Activated CD4-positive, alpha-beta T cell treated with anti-CD3 and anti-CD28 coated beads, Interleukin-2, amount 50 U/mL, for 24 hours (primary cell): ENCODE measurements around the gene SLC25A20.

ENCODE experiments used
- DNase-seq, 2 donors: peaks; one replicate each; pipeline ENCODE4 v3.0.0-alpha.2; 2020; ENCODE audit warnings: low read depth in 1 of 2, low spot score in 1 of 2

The SLC25A20 gene

DNA sequence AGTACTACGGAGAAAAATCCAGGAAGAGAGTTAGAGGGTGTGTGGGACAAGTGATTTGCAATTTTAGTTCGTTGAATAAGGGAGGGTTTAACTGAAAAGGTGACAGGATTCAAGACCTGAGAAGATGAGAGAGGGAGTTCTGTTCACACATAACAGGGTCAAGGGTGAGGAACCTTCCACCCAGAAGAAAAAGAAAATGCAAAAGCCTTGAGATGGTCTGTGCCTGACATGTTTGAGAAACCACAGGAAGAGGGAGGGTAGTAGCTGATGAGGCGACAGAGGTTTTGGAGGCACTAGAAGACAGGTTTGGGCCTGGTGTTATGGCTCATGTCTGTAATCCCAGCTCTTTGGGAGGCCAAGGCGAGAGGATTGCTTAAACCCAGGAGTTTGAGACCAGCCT lies 591 bp upstream of the SLC25A20 start:
- DNase-seq: no peak

DNA sequence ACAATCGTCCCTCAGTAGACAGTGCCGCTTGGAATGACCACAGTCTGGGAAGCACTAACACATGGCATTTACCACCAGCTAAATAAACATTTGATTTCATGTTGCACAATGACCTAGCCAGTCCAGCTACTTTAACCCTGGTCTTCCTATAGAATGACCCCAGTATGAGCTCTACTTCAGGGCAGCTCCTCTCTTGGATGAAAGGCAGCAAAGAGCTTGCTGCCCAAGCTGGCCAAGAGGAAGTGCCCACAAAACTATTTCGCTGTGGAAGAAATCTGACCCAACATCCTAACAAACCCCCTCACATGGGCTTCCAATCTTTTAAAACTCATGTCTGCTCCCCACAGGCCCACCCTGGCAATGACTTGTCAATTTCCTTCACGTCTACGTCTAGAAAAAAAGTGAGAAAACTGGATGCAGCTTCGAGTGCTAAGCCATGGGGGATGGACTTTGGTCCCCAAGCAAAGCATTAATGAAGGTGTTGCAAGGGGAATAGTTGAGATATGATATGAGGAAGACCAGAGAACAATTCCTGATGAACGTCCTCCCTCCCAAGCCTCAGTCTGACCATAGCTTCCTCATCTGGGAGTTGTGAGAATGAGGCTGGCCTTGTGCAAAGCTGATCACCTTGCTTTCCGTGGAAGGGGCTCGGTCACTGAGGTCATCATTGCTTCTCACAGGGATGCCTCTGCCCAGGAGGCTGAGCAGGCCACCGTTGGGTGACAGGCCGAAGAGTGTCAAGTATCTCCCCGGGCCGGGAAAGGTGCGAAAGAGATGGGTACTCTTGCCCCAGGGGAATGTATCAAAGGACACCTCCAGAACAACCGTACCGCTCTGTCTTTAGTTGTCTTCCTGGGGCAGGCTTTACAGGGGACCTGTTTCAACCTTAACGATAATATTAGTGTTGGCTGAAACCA lies 964 bp downstream of the SLC25A20 start:
- no peak for DNase-seq

DNA sequence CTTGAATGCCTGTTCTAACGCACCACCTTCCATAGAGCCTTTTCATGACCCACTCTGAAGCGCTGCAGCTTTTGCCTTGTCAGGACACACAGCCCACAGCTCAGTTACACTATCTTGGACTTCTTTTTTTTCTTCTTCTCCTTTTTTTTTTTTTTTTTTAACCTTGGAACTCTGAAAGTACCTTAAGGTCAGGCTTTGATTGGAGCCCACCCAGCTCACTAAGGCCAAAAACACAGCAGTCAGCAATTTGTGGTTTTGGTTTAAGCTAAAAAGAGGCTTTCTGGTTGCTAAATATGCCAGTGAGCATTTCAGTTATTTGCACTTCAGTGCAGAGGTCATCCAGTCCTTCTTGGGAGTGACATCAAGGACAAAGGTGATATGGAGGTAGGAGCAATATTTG lies 1.7 kb downstream of the SLC25A20 start:
- DNase-seq: no peak

DNA sequence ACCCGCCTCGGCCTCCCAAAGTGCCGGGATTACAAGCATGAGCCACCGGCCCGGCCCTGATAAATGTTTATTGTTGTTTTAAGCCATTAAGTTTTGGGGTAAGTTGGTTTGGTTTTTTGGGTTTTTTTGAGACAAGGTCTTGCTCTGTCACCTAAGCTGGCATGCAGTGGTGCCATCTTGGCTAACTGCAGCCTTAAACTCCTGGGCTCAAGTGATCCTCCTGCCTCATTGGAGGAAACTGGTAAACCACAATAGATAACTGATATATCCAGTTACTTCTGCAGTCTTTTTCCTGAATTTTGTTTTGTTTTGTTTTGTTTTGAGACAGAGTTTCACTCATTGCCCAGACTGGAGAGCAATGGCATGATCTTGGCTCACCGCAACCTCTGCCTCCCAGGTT lies 4.2 kb downstream of the SLC25A20 start:
- DNase-seq: no peak

DNA sequence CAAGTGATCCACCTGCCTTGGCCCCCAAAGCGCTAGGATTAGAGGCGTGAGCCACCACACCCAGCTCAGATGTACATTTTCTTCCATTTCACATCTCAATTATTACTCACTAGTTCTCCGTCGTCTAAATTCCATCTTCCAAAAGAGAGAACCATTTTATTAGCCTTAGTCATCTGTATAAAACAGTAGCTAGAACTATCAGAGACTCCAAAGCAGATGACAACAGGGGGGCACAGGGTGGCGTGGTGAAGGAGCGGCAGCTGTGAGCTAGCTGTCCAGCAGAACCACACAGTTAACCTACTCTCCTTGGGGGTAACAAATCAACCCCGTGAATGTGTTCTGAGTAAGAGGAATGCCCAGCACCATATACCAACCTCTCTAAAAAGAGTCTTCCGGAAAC lies 7.1 kb downstream of the SLC25A20 start:
- no peak for DNase-seq

DNA sequence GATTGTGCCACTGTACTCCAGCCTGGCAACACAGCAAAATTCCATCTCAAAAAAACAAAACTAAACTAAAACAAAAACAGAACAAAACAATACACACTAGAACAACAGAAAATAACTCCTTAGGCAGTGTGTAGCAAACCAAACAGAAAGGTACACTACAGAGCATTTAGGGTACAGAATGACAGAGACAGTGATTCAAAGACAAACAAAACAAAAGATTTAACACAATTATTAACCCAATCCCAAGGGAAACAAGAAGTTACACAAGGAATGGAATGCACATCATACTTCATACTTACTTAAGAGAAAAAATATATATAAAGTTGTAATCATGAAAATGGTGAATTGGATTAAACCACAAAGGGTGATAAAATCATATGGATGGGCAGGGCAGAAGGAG lies 12.9 kb downstream of the SLC25A20 start:
- DNase-seq: no peak

DNA sequence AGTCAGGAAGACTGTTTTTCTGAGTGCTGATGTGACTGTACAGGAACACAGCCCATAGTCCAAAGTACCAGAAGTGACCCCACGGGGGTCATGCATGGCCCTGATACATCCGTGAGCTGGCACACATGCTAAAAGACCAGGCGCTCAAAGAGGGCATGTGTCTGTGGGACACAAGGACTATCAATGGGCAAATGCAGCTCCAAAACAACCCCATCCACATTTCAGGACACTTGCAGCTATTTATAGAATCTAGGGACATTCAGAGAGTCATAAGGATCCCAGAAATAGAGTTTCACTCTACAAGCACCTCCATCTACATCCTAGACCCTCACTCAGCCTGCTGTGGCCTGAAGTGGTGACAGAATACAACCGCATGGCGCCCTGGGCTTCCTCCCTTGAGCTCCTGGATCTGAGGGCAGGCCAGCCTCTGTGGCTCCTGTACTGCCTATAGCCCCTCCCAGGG lies 17.0 kb downstream of the SLC25A20 start:
- no peak for DNase-seq

DNA sequence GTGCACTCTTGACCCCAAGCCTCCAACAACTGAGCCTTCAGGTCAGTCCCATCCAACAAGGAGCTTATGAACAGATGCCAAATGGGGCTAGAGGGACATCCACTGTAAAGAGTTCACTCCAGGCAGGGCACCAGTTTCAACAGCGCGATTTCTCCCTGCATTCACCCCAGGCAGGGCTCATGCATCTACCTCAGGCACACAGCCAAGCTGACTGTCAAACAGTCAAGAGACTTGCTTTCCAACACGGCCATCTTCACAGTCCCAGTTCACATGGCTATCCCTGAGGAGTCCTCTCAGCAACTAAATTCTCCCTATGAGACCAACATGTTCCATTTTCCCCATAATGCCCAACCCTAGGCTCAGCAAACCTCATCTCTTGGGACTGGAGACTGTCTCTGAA lies 17.7 kb downstream of the SLC25A20 start:
- no peak for DNase-seq

DNA sequence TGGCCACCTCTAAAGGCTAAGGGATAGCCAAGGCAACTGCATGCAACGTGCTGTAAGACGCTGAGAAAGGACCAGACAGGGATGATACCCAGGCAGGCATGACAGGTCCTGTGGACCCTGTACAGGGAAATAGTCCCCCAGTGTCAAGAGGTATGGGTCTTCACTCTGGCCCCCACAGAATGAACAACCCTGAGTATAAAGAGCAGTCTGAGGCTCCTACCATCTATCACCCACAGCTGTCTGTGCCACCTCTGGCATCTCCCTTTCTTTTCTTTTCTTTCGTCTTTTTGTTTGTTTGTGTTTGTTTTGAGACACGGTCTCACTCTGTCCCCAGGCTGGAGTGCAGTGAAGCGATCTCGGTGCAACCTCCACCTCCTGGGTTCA lies 18.7 kb downstream of the SLC25A20 start:
- no peak for DNase-seq

DNA sequence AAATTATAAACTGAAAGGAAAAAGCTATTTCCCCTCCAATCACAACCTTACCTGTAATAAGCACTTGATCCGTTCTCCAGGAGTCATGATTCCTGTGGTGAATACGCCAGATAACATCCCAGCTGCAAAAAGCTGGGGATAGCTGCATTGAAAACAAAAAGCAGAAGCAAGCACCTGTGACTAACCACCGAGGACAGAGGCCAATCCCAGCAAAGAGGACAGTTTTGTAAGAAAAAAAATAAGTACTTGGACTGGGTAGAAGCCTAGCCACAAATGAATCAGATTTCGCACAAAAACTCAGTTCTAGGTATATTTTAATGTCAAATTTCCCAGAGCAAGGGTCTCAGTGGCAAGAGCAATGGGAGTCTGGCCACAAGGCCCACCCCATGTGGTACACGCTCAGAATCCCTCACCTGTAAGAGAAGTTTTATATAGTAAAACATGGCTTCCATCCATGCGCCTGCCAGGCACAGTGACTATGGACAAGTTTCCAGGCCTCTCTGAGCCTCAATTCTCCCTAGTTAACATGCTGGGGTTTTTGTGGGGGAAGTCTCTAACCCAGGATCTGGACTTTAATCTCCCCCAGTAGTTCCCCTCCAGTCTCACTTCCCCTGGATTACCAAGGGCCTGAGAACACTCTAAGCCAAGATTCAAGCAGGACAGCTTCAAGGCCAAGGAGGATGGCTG lies 19.2 kb downstream of the SLC25A20 start:
- DNase-seq: no peak

DNA sequence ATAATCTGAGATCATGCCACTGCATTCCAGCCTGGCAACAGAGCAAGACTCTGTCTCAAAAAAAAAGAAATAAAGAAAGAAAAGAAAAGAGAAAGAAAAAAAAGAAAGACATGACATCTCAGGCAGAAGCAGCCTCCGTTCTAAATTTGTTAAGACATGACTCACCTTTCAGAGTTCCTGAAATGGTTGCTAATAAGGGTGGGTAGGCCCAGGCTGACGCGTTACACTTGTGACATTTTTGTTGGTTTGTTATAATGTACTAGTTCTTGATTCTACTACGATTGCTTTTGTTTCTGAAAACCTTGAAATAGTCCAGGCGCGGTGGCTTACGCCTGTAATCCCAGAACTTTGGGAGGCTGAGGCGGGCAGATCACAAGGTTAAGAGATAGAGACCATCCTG lies 21.0 kb downstream of the SLC25A20 start:
- DNase-seq: no peak

DNA sequence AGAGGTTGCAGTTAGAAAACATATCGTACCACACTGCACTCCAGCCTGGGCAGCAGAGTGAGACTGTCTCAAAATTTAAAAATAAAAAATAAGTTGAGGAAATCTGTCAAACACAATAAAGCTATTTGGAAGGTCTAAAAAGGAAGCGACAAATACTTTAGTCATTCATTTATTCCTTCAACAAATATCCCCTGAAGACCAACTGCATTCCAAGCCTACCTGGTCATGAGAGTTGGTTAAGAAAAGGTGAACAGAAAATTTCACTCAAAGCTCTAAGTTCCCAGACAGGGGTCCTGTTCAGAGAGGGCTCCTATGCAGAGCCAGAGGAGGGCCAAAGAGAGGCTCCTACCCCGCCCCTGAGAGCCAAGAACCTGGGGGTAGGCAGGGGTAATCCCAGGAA lies 35.6 kb downstream of the SLC25A20 start:
- no peak for DNase-seq

DNA sequence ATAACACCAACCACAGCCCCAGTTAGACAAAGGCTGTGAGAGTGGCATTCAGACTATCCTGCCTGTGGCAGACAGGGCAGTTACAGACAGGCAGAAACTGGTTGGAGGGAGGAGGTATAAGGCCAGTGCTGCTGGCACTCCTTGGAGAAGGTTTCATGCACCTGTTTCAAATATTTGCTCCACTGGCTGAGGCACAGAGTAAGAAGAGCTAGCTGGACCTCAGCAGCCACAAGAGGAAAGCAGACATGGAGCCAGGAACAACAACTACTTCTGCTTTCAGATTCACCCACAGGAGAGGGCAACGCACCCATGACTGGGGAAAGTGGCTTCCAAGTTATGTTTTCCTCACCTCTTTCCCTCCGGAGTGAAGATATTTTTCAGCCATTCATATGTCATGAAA lies 39.5 kb downstream of the SLC25A20 start:
- DNase-seq: no peak

DNA sequence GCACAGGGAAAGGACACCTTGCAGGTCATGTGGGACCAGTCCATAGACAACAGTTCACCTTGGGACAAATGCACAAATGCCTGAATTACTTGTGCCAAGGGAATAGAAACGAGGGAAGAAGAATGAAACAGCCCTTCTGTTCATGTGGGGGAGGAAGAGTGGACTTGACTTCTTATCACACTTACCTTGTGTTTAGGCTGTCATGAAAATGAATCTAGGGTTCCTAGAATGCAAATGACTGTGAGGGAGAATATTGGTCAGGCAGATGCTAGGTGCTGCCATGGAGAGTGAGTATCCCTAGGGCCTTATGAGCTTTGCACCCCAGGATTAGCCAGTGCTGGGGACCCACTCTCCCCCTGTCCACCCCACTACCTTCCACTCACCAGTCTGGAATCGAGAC lies 40.0 kb downstream of the SLC25A20 start:
- DNase-seq: no peak

DNA sequence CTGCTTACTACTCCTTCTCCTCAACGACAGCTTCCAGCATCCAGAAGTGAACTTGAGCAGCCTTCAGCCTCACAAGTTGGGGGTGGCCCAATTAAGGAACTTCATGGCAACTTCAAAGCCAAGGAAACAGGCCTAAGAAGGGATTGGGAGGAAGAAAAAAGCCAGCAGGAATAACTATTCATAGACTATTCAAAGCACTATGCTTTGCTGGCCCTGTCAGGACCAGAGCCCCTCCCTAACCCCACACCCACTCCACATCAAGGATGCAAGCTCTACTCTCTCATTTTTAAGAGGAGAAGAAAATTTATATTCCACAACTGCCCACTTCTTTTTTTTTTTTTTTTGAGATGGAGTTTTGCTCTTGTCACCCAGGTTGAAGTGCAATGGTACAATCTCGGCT lies 41.0 kb downstream of the SLC25A20 start:
- DNase-seq: no peak

DNA sequence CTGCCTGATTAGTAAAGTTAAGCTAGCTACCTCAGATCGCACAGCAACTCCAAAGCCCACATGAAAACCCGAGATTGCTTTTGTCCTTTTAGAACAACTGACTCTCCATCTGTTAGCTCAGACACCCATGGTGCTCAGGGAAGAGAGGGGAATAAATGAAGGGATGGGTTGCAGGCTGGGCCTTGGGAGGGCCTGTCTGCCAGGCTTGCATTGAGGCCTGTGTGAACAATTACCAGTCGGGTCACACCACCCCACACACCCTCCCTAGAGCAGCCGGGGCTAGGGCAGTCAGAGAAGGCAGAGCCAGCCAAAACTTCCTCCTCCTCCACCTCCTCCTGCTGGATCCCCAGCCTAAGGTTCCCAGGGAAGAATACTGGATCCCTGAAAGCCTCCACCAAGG lies 42.2 kb downstream of the SLC25A20 start:
- DNase-seq: no peak

DNA sequence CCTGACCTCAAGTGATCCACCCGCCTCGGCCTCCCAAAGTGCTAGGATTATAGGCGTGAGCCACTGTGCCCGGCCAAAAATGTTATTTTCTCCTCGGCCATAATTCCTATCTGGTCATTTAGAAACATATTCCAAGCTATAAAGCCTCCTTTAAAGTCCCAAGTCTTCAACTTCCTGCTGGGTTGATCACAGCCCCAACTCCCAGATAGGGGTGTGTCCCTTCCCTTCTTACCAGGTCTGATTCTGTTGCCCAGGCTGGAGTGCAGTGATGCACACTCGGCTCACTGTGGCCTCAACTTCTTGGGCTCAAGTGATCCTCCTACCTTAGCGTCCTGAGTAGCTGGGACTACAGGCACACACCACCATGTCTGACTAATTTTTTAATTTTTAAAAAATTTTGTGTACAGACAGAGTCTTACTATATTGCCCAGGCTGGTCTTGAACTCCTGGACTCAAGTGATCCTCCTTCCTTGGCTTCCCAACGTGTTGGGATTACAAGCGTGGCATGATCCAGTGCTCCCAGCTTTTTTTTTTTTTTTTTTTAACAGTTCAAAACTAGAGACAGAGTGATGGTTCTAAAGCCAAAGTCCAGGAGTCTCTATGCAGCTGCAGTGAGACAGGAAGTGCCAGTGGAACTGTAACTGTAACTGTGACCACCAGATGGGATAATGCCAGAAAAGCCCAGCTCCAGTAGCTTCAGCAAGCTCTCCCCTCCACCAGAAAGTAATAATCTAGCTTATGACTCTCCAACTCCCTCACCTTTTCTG lies 42.8 kb downstream of the SLC25A20 start:
- DNase-seq: no peak

DNA sequence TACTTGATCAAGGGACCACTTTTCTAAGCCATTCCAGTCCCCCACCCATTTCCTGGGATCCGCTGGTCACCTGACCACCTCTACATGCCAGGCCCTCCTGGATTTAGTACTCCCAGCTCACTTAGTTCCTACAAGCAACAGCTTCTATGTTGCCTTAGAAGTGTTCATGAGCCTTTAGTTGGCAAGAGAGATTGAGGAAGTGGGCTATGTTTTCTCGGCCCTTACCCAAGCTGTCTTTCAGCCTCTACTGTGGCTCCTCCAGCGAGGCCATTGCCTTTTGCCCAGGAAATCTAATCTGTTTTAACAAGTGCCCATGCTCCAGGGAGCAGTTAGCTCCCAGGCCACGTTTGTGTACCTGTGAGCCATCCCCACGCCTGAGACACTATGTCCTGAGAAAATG lies 46.5 kb downstream of the SLC25A20 start:
- no peak for DNase-seq

DNA sequence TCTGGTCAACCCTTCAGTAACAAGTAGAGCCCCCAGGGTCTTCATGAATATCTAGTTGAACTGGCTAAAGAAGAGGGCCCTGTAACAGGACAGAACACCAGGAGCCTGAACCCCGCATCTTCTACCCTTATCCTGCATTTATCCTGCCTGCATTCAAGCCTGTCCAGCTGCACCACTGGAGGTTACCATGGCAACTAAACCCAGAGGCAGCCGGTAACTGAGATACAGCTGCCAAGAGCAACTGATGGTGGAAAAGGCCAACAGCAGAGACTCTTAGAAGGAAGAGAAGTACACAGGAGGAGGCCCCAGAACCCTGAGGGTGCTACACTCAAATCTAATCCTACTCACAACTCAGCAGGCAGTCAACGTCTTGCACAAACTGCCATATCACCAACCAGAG lies 47.3 kb downstream of the SLC25A20 start:
- no peak for DNase-seq

DNA sequence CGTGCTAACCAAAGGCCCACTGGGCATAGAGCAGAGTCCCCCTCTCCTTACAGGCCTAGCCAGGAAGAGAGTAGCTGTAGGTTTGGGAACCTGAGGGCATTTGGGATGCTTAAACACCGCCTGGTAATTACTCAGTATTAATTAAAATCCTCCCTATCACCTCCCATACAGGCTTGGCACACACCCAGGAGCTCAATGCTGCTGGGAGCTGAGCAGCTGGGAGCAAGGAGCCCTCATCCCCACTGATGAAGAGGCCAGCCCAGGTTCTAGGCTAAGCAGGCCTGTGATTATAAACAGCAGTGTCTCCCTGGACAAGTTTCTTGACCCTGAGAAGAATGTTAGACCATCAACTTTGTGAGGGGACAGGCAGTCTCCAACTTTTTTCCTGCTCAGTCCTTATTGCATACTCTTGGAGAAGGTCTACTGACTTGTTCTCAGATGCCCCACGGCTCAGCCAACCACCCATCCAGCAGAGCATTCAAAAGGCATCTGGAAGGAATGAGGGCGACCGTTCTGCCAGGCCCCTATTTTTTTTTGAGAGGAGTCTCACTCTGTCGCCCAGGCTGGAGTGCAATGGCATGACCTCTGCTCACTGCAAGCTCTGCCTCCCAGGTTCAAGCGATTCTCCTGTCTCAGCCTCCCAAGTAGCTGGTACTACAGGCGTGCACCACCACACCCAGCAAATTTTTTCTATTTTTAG lies 49.7 kb downstream of the SLC25A20 start:
- no peak for DNase-seq
